ENCODE data around the gene RBL1.

GRCh38 chr20:37142708-37143107, 46.9 kb upstream of the RBL1 start:
- TF ChIP-seq CTCF (IDR thresholded peaks at IDR 0.05) (no peak), POLR2A (IDR thresholded peaks at IDR 0.05) (no peak)
